HEK293 (cell line): Measurements from ENCODE around the gene TSHZ2.
A peak's percentile ranks its signal among the peaks of the same experiment; 100 is the strongest.

Source experiments
- EGR2 ChIP-seq: fragments of 450-650 bp; formaldehyde crosslinking; IDR thresholded peaks from 2 replicates; pipeline ENCODE4 v1.5.1; 2016; ENCODE audit warnings: low read depth, missing biosample characterization, missing genetic modification characterization
- GLIS1 ChIP-seq: fragments of 450-650 bp; formaldehyde crosslinking; IDR thresholded peaks from 2 replicates; pipeline ENCODE4 v1.5.1; 2016; ENCODE audit warnings: missing biosample characterization, missing genetic modification characterization
- GLIS2 ChIP-seq: fragments of 450-650 bp; formaldehyde crosslinking; IDR thresholded peaks from 2 replicates; pipeline ENCODE4 v1.5.1; 2016; ENCODE audit warnings: missing biosample characterization, missing genetic modification characterization
- MYNN ChIP-seq: fragments of 450-650 bp; formaldehyde crosslinking; IDR thresholded peaks from 2 replicates; pipeline ENCODE4 v1.5.1; 2016; ENCODE audit warnings: missing biosample characterization, missing genetic modification characterization, borderline replicate concordance
- SP7 ChIP-seq: fragments of 450-650 bp; formaldehyde crosslinking; IDR thresholded peaks from 2 replicates; pipeline ENCODE4 v1.5.1; 2016; ENCODE audit warnings: missing biosample characterization, missing genetic modification characterization
- YY2 ChIP-seq: fragments of 450-650 bp; formaldehyde crosslinking; IDR thresholded peaks from 2 replicates; pipeline ENCODE4 v1.5.1; 2016; ENCODE audit warnings: missing biosample characterization, missing genetic modification characterization
- ZBTB17 ChIP-seq: fragments of 450-650 bp; formaldehyde crosslinking; IDR thresholded peaks from 2 replicates; pipeline ENCODE4 v1.5.1; 2016; ENCODE audit warnings: missing biosample characterization, missing genetic modification characterization
- ZBTB6 ChIP-seq: fragments of 450-650 bp; formaldehyde crosslinking; IDR thresholded peaks from 2 replicates; pipeline ENCODE4 v1.5.1; 2017; ENCODE audit warnings: missing biosample characterization, missing genetic modification characterization
- ZEB2 ChIP-seq: fragments of 450-650 bp; formaldehyde crosslinking; IDR thresholded peaks from 2 replicates; pipeline ENCODE4 v1.5.1; 2016; ENCODE audit warnings: missing biosample characterization, missing genetic modification characterization
- ZNF157 ChIP-seq: fragments of 450-650 bp; formaldehyde crosslinking; IDR thresholded peaks from 2 replicates; pipeline ENCODE4 v1.5.1; 2016; ENCODE audit warnings: missing biosample characterization, missing genetic modification characterization
- ZNF202 ChIP-seq: fragments of 450-650 bp; formaldehyde crosslinking; IDR thresholded peaks from 2 replicates; pipeline ENCODE4 v1.5.1; 2016; ENCODE audit warnings: missing biosample characterization, missing genetic modification characterization, borderline replicate concordance
- ZNF223 ChIP-seq: fragments of 450-650 bp; formaldehyde crosslinking; IDR thresholded peaks from 2 replicates; pipeline ENCODE4 v1.5.1; 2016; ENCODE audit warnings: missing biosample characterization, missing genetic modification characterization
- ZNF23 ChIP-seq: fragments of 450-650 bp; formaldehyde crosslinking; IDR thresholded peaks from 2 replicates; pipeline ENCODE4 v1.5.1; 2016; ENCODE audit warnings: missing biosample characterization, missing genetic modification characterization, borderline replicate concordance
- ZNF311 ChIP-seq: fragments of 450-650 bp; formaldehyde crosslinking; IDR thresholded peaks from 2 replicates; pipeline ENCODE4 v1.5.1; 2017; ENCODE audit warnings: missing biosample characterization, missing genetic modification characterization, borderline replicate concordance
- ZNF335 ChIP-seq: fragments of 450-650 bp; formaldehyde crosslinking; conservative IDR thresholded peaks from 2 replicates; pipeline ENCODE4 v1.5.1; 2016; ENCODE audit warnings: missing biosample characterization, missing genetic modification characterization
- ZNF354C ChIP-seq: fragments of 450-650 bp; formaldehyde crosslinking; IDR thresholded peaks from 2 replicates; pipeline ENCODE4 v1.5.1; 2016; ENCODE audit warnings: missing biosample characterization, missing genetic modification characterization, low read depth, borderline replicate concordance
- ZNF391 ChIP-seq: fragments of 450-650 bp; formaldehyde crosslinking; IDR thresholded peaks from 2 replicates; pipeline ENCODE4 v1.5.1; 2016; ENCODE audit warnings: low read depth, missing biosample characterization, missing genetic modification characterization, borderline replicate concordance
- ZNF423 ChIP-seq: fragments of 450-650 bp; formaldehyde crosslinking; IDR thresholded peaks from 2 replicates; pipeline ENCODE4 v1.5.1; 2016; ENCODE audit warnings: missing biosample characterization, missing genetic modification characterization
- ZNF518A ChIP-seq: fragments of 450-650 bp; formaldehyde crosslinking; conservative IDR thresholded peaks from 2 replicates; pipeline ENCODE4 v1.5.1; 2016; ENCODE audit warnings: low read depth, missing biosample characterization, missing genetic modification characterization
- ZNF560 ChIP-seq: fragments of 450-650 bp; formaldehyde crosslinking; IDR thresholded peaks from 2 replicates; pipeline ENCODE4 v1.5.1; 2017; ENCODE audit warnings: missing biosample characterization, missing genetic modification characterization, borderline replicate concordance
- ZNF645 ChIP-seq: fragments of 450-650 bp; formaldehyde crosslinking; IDR thresholded peaks from 2 replicates; pipeline ENCODE4; 2016; ENCODE audit warnings: missing biosample characterization, missing genetic modification characterization
- TF ChIP-seq, protein P1 (sequence below): fragments of 450-650 bp; formaldehyde crosslinking; IDR thresholded peaks from 2 replicates; pipeline ENCODE4 v1.5.1; 2017; ENCODE audit warnings: missing biosample characterization, missing genetic modification characterization
- TF ChIP-seq, protein P2 (sequence below): fragments of 450-650 bp; formaldehyde crosslinking; IDR thresholded peaks from 2 replicates; pipeline ENCODE4 v1.5.1; 2017; ENCODE audit warnings: missing biosample characterization, mild to moderate bottlenecking, missing genetic modification characterization, moderate library complexity
- TF ChIP-seq, protein P3 (sequence below): fragments of 450-650 bp; formaldehyde crosslinking; IDR thresholded peaks from 2 replicates; pipeline ENCODE4 v1.5.1; 2016; ENCODE audit warnings: missing biosample characterization, missing genetic modification characterization
- TF ChIP-seq, protein P4 (sequence below): fragments of 450-650 bp; formaldehyde crosslinking; IDR thresholded peaks from 2 replicates; pipeline ENCODE4 v1.5.1; 2016; ENCODE audit warnings: missing biosample characterization, missing genetic modification characterization

The TSHZ2 gene

GRCh38 chr20:53148771-53149147 lies 176.6 kb downstream of the TSHZ2 start (continued):
- TF ChIP-seq, protein P1, sequence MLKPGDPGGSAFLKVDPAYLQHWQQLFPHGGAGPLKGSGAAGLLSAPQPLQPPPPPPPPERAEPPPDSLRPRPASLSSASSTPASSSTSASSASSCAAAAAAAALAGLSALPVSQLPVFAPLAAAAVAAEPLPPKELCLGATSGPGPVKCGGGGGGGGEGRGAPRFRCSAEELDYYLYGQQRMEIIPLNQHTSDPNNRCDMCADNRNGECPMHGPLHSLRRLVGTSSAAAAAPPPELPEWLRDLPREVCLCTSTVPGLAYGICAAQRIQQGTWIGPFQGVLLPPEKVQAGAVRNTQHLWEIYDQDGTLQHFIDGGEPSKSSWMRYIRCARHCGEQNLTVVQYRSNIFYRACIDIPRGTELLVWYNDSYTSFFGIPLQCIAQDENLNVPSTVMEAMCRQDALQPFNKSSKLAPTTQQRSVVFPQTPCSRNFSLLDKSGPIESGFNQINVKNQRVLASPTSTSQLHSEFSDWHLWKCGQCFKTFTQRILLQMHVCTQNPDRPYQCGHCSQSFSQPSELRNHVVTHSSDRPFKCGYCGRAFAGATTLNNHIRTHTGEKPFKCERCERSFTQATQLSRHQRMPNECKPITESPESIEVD = peak; percentile 32; the same call in 1 of the 2 replicates
- TF ChIP-seq SP7 (peak; percentile 47; the same call in 1 of the 2 replicates), ZBTB17 (tag by site-specific recombination) (no peak), ZNF23 (tag by site-specific recombination) (no peak), ZNF223 (tag by site-specific recombination) (no peak), GLIS2 (tag by site-specific recombination) (no peak), ZNF645 (no peak), ZNF423 (no peak), ZNF202 (tag by site-specific recombination) (no peak), ZNF311 (tag by site-specific recombination) (no peak), ZEB2 (tag by site-specific recombination) (no peak), GLIS1 (tag by site-specific recombination) (0 out of 2 replicates have a peak, but pooled peaks have one; percentile 9), YY2 (tag by site-specific recombination) (no peak), ZNF157 (tag by site-specific recombination) (no peak), ZBTB6 (tag by site-specific recombination) (no peak), ZNF518A (no peak), ZNF335 (tag by site-specific recombination) (0 out of 2 replicates have a peak, but pooled peaks have one; percentile 22), EGR2 (tag by site-specific recombination) (no peak), ZNF391 (tag by site-specific recombination) (no peak), ZNF354C (tag by site-specific recombination) (no peak), ZNF560 (tag by site-specific recombination) (no peak), MYNN (tag by site-specific recombination) (no peak)
- TF ChIP-seq, protein P2, sequence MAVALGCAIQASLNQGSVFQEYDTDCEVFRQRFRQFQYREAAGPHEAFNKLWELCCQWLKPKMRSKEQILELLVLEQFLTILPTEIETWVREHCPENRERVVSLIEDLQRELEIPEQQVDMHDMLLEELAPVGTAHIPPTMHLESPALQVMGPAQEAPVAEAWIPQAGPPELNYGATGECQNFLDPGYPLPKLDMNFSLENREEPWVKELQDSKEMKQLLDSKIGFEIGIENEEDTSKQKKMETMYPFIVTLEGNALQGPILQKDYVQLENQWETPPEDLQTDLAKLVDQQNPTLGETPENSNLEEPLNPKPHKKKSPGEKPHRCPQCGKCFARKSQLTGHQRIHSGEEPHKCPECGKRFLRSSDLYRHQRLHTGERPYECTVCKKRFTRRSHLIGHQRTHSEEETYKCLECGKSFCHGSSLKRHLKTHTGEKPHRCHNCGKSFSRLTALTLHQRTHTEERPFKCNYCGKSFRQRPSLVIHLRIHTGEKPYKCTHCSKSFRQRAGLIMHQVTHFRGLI (tag by site-specific recombination) = no peak
- TF ChIP-seq, protein P3, sequence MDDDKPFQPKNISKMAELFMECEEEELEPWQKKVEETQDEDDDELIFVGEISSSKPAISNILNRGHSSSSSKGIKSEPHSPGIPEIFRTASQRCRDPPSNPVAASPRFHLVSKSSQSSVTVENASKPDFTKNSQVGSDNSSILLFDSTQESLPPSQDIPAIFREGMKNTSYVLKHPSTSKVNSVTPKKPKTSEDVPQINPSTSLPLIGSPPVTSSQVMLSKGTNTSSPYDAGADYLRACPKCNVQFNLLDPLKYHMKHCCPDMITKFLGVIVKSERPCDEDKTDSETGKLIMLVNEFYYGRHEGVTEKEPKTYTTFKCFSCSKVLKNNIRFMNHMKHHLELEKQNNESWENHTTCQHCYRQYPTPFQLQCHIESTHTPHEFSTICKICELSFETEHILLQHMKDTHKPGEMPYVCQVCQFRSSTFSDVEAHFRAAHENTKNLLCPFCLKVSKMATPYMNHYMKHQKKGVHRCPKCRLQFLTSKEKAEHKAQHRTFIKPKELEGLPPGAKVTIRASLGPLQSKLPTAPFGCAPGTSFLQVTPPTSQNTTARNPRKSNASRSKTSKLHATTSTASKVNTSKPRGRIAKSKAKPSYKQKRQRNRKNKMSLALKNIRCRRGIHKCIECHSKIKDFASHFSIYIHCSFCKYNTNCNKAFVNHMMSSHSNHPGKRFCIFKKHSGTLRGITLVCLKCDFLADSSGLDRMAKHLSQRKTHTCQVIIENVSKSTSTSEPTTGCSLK (tag by site-specific recombination) = no peak
- TF ChIP-seq, protein P4, sequence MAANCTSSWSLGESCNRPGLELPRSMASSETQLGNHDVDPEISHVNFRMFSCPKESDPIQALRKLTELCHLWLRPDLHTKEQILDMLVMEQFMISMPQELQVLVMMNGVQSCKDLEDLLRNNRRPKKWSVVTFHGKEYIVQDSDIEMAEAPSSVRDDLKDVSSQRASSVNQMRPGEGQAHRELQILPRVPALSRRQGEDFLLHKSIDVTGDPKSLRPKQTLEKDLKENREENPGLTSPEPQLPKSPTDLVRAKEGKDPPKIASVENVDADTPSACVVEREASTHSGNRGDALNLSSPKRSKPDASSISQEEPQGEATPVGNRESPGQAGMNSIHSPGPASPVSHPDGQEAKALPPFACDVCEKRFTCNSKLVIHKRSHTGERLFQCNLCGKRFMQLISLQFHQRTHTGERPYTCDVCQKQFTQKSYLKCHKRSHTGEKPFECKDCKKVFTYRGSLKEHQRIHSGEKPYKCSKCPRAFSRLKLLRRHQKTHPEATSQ (tag by site-specific recombination) = no peak
